Activated T-cell treated with anti-CD3 and anti-CD28 coated beads, Interleukin-2, amount 50 U/mL, for 4 hours (primary cell): ENCODE measurements around the gene LIPE. TPM values are rescaled to one million over a fixed set of nuclear protein-coding genes. Genes with fewer than 3 reads are reported as not detected.

Experiments
- total RNA-seq, 3 donors: library from RNA; stranded (reverse); gene quantifications; one replicate each; pipeline ENCODE4 v1.2.1, GENCODE V29; 2021

LIPE gene
- total RNA-seq, 3 donors from 2014 or later = 23.0 to 29.1 (median 28.0) TPM

Other genes starting within 250 kb of the LIPE start
- 10 to 100 TPM; 25.2 to 29.1 (median 28.1) TPM for gene DEDD2, start 209.7 kb downstream of the LIPE start, total RNA-seq
- 10 to 100 TPM; 17.2 to 19.4 (median 18.7) TPM for gene ZNF526, start 207.1 kb downstream of the LIPE start, total RNA-seq
- 10 to 100 TPM; 51.9 to 56.4 (median 55.2) TPM for gene GSK3A, start 184.8 kb downstream of the LIPE start, total RNA-seq
- gene ERF, start 172.3 kb downstream of the LIPE start, total RNA-seq = 10 to 100 TPM; 86.2 to 95.4 (median 89.1) TPM
- gene CIC, start 158.1 kb downstream of the LIPE start, total RNA-seq = 10 to 100 TPM; 54.9 to 67.3 (median 64.1) TPM
- gene PRR19, start 125.3 kb downstream of the LIPE start, total RNA-seq = 1 to 10 TPM in 2 of 3 donors, under 1 TPM in 1; 0.58 to 1.5 (median 1.3) TPM
- 10 to 100 TPM; 55.2 to 67.8 (median 60.0) TPM for gene PAFAH1B3, start 124.8 kb downstream of the LIPE start, total RNA-seq
- not detected for gene TMEM145, start 114.1 kb downstream of the LIPE start, total RNA-seq
- gene MEGF8, start 101.8 kb downstream of the LIPE start, total RNA-seq = 1 to 10 TPM; 6.9 to 7.6 (median 6.9) TPM
- gene CNFN, start 37.1 kb downstream of the LIPE start, total RNA-seq = not detected
- not detected for gene CXCL17, start 15.6 kb upstream of the LIPE start, total RNA-seq
- under 1 TPM; 0.30 to 0.43 (median 0.40) TPM for gene CEACAM1, start 101.1 kb upstream of the LIPE start, total RNA-seq
- gene CEACAM8, start 167.5 kb upstream of the LIPE start, total RNA-seq = not detected